OCI-LY3 (cell line): ENCODE data around the gene IL36A.

ENCODE experiments used
- H2AFZ ChIP-seq: fragments of 200-600, 300-600 bp; shearing (Covaris generic); 2 replicates; pipeline ENCODE4 v1.6.0; 2014; ENCODE audit warnings: antibody characterized with exemption, low read depth, low read length
- H3K27ac ChIP-seq: fragments of 200-600, 300-600 bp; sonication (generic); 2 replicates; pipeline ENCODE4 v1.5.1; 2014; ENCODE audit warnings: mild to moderate bottlenecking, low read length, moderate library complexity, mixed read lengths
- H3K27me3 ChIP-seq: fragments of 200-600, 300-600 bp; sonication (generic); 2 replicates; pipeline ENCODE4 v1.6.1; 2014; ENCODE audit warnings: low read depth, low read length, mixed read lengths
- H3K36me3 ChIP-seq: fragments of 200-600, 300-600 bp; sonication (generic); replicated peaks from 2 replicates; pipeline ENCODE3; 2014; ENCODE audit warnings: low read depth, low read length, mixed read lengths
- H3K4me1 ChIP-seq: fragments of 300-600, 200-600 bp; sonication (generic); 2 replicates; pipeline ENCODE4 v1.6.1; 2014; ENCODE audit warnings: low read length, mixed read lengths
- H3K4me2 ChIP-seq: fragments of 200-600, 300-600 bp; sonication (generic); 2 replicates; pipeline ENCODE4 v1.6.1; 2014; ENCODE audit warnings: low read length, mixed read lengths
- H3K4me3 ChIP-seq: fragments of 300-600, 200-600 bp; sonication (generic); 2 replicates; pipeline ENCODE4 v1.5.1; 2014; ENCODE audit warnings: antibody characterized with exemption, mild to moderate bottlenecking, low read length, moderate library complexity
- H3K79me2 ChIP-seq: fragments of 300-600, 200-600 bp; shearing (Covaris generic); 2 replicates; pipeline ENCODE4 v1.6.1; 2014; ENCODE audit warnings: mild to moderate bottlenecking, low read length, mixed read lengths
- H3K9ac ChIP-seq: fragments of 300-600, 200-600 bp; shearing (Covaris generic); 2 replicates; pipeline ENCODE4 v1.6.0; 2014; ENCODE audit warnings: mild to moderate bottlenecking, low read length, moderate library complexity
- H3K9me3 ChIP-seq: fragments of 200-600, 300-600 bp; shearing (Covaris generic); 2 replicates; pipeline ENCODE4 v1.6.1; 2014; ENCODE audit warnings: low read length, mixed read lengths; ENCODE audit not compliant: insufficient read depth
- H4K20me1 ChIP-seq: fragments of 200-600, 300-600 bp; sonication (generic); 2 replicates; pipeline ENCODE4 v1.6.1; 2016; ENCODE audit warnings: low read length, mixed read lengths; ENCODE audit not compliant: insufficient read depth
- CTCF ChIP-seq: fragments of 200-600, 300-600 bp; sonication (generic); IDR thresholded peaks from 2 replicates; pipeline ENCODE4 v1.5.1; 2014; ENCODE audit warnings: antibody characterized with exemption, low read length, low read depth
- EZH2phosphoT487 ChIP-seq: fragments of 200-600 bp; shearing (Covaris generic); IDR thresholded peaks from 2 replicates; pipeline ENCODE4 v1.6.1; 2018; ENCODE audit warnings: antibody characterized with exemption, mixed run types, low read depth

IL36A gene

DNA sequence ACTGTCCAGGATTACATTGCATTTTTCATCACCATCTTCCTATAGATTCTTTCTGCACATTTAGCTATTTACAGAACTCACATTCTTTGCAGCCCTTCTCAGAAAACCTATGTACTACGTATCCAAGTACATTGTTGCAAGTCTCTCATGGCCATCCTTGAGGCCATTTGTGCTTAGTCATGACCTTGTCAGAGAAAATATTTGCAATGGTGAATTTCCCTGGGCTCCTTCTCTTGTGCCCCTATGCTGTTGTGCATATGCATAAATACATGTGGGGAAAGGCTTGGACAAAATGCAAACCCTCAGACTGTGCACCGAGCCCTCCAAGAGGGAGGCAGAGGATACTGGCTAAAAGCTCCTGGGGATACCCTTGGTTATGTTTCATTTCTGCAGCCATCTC lies 19.5 kb downstream of the IL36A start:
- Histone ChIP-seq H3K9me3 (peaks cover 1% of the 10 kb centered on the region; the same call in 1 of the 2 replicates), H3K4me3 (no peak overlapping the region), H3K9ac (no peak overlapping the region), H2AFZ (no peak overlapping the region), H3K27ac (no peak overlapping the region), H3K36me3 (no peaks in the 10 kb centered on the region), H3K4me2 (no peak overlapping the region), H3K79me2 (no peaks in the 10 kb centered on the region), H4K20me1 (peaks cover 4% of the 10 kb centered on the region; the same call in 1 of the 2 replicates), H3K4me1 (peaks cover 27% of the 10 kb centered on the region), H3K27me3 (peaks cover 74% of the 10 kb centered on the region)
- TF ChIP-seq EZH2phosphoT487 = no peak
- no peak for TF ChIP-seq CTCF

DNA sequence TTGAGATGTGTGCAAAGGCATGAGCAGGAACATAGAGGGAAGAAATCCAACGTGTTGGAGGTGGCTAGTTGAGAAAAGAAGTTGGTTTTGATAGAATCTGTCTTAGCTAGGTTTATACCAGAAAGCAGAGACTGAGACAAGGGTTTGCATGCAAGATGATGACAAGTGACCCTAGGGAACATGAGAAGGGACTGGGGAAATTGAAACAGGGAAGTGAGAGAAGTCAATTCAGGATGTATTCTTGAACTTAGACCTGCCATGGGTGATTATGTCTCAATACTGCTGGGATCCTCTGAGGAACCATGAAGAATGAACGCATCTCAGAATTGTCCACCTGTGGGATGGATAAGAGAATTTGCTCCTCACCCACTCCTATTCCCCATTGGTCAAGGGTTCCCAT lies 20.5 kb downstream of the IL36A start:
- H3K27me3 ChIP-seq = peaks cover 82% of the 10 kb centered on the region
- H3K27ac ChIP-seq = no peak overlapping the region
- peak overlapping the region; percentile 23 for H3K4me3 ChIP-seq
- H3K36me3 ChIP-seq = no peaks in the 10 kb centered on the region
- no peak overlapping the region for H3K9ac ChIP-seq
- H3K9me3 ChIP-seq = no peaks in the 10 kb centered on the region
- no peaks in the 10 kb centered on the region for H3K79me2 ChIP-seq
- H3K4me1 ChIP-seq = peaks cover 27% of the 10 kb centered on the region
- H2AFZ ChIP-seq = no peak overlapping the region
- H3K4me2 ChIP-seq = peak overlapping the region; percentile 64
- TF ChIP-seq EZH2phosphoT487 (no peak), CTCF (no peak)
- H4K20me1 ChIP-seq = peaks cover 4% of the 10 kb centered on the region; the same call in 1 of the 2 replicates

GRCh38 chr2:113027691-113028090 lies 22.4 kb downstream of the IL36A start:
- H4K20me1 ChIP-seq = peaks cover 4% of the 10 kb centered on the region; the same call in 1 of the 2 replicates
- H3K79me2 ChIP-seq = no peaks in the 10 kb centered on the region
- no peak overlapping the region for H3K27ac ChIP-seq
- H3K9me3 ChIP-seq = no peaks in the 10 kb centered on the region
- H3K36me3 ChIP-seq = no peaks in the 10 kb centered on the region
- H3K4me2 ChIP-seq = no peak overlapping the region
- no peak overlapping the region for H3K4me3 ChIP-seq
- peaks cover 15% of the 10 kb centered on the region for H3K4me1 ChIP-seq
- TF ChIP-seq CTCF = no peak
- no peak for TF ChIP-seq EZH2phosphoT487
- no peak overlapping the region for H2AFZ ChIP-seq
- H3K9ac ChIP-seq = no peak overlapping the region
- H3K27me3 ChIP-seq = peaks cover 88% of the 10 kb centered on the region

- Histone ChIP-seq H4K20me1 (peaks cover 4% of the 10 kb centered on the region; the same call in 1 of the 2 replicates), H3K4me3 (no peak overlapping the region), H3K4me1 (peaks cover 15% of the 10 kb centered on the region), H3K27ac (no peak overlapping the region), H3K9me3 (no peaks in the 10 kb centered on the region), H3K4me2 (no peak overlapping the region), H3K9ac (no peak overlapping the region), H3K36me3 (no peaks in the 10 kb centered on the region), H3K79me2 (no peaks in the 10 kb centered on the region), H2AFZ (no peak overlapping the region), H3K27me3 (peaks cover 84% of the 10 kb centered on the region)
- no peak for TF ChIP-seq CTCF
- TF ChIP-seq EZH2phosphoT487 = no peak
These were observed 22.9 kb downstream of the IL36A start for GRCh38 chr2:113028112-113028511.
